ENCODE results near the gene MYO9A.

DNA sequence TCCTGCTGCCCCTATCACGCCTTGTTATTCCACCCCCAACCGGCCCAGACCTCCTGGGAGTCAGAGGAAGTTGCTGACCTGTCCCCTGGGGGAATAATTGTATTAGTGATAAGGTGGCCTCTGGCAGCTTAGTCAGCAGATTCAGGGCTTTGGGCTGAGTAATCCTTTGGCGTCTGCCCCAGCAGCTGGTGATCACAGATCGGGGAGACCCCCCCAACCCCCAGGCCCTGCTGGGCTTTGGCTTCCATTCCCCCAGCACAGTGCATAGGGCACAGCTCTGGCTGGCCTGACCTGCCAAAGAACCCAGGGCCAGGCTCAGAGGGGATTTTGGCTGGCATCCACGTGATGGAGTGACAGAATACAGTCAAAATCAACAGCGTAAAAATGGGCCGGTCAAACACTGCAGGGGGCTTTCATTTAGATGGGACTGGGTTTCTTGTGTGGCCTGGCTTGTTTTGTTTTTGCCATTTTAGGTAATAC, 311.5 kb downstream of the MYO9A start:
- TF ChIP-seq, protein P1, sequence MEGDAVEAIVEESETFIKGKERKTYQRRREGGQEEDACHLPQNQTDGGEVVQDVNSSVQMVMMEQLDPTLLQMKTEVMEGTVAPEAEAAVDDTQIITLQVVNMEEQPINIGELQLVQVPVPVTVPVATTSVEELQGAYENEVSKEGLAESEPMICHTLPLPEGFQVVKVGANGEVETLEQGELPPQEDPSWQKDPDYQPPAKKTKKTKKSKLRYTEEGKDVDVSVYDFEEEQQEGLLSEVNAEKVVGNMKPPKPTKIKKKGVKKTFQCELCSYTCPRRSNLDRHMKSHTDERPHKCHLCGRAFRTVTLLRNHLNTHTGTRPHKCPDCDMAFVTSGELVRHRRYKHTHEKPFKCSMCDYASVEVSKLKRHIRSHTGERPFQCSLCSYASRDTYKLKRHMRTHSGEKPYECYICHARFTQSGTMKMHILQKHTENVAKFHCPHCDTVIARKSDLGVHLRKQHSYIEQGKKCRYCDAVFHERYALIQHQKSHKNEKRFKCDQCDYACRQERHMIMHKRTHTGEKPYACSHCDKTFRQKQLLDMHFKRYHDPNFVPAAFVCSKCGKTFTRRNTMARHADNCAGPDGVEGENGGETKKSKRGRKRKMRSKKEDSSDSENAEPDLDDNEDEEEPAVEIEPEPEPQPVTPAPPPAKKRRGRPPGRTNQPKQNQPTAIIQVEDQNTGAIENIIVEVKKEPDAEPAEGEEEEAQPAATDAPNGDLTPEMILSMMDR (IDR thresholded peaks at IDR 0.05 in 2 of 3, conservative IDR thresholded peaks at IDR 0.05 in 1 of 3; ENCODE audit: control insufficient read depth in 2 of 3, extremely low read depth in 1 of 3, insufficient read depth in 1 of 3, low read depth in 3 of 3, low read length in 3 of 3) = no peak
- TF ChIP-seq BRCA1 (IDR thresholded peaks at IDR 0.05; ENCODE audit: low read depth, low read length) = no peak
- no peak for TF ChIP-seq FOS (IDR thresholded peaks at IDR 0.05; ENCODE audit: borderline replicate concordance, extremely low read depth, insufficient read length)
- TF ChIP-seq SMC3 (IDR thresholded peaks at IDR 0.05; ENCODE audit: borderline replicate concordance, low read length) = no peak

All from GM12878 (cell line).